Subcutaneous adipose tissue (tissue), 4 donors: Measurements from ENCODE around the gene SH3BP4. TPM values are rescaled to one million over a fixed set of nuclear protein-coding genes. Genes with fewer than 3 reads are reported as not detected.

Source experiments
- CTCF ChIP-seq: fragments of 450-650 bp; IDR thresholded peaks from one replicate; pipeline ENCODE4 v1.5.1; 2016; ENCODE audit warnings: low read depth, mild to moderate bottlenecking, control low read depth, antibody characterized with exemption, moderate library complexity
- total RNA-seq, 4 donors: library from RNA; depleted of rRNA; stranded (reverse); fragments of >200 nt; gene quantifications; one replicate each; pipeline ENCODE4 v1.1.0, GENCODE V29; 2016

Gene SH3BP4
- total RNA-seq, 4 donors from 2014 or later: 12.4 to 35.6 (median 24.1) TPM

DNA sequence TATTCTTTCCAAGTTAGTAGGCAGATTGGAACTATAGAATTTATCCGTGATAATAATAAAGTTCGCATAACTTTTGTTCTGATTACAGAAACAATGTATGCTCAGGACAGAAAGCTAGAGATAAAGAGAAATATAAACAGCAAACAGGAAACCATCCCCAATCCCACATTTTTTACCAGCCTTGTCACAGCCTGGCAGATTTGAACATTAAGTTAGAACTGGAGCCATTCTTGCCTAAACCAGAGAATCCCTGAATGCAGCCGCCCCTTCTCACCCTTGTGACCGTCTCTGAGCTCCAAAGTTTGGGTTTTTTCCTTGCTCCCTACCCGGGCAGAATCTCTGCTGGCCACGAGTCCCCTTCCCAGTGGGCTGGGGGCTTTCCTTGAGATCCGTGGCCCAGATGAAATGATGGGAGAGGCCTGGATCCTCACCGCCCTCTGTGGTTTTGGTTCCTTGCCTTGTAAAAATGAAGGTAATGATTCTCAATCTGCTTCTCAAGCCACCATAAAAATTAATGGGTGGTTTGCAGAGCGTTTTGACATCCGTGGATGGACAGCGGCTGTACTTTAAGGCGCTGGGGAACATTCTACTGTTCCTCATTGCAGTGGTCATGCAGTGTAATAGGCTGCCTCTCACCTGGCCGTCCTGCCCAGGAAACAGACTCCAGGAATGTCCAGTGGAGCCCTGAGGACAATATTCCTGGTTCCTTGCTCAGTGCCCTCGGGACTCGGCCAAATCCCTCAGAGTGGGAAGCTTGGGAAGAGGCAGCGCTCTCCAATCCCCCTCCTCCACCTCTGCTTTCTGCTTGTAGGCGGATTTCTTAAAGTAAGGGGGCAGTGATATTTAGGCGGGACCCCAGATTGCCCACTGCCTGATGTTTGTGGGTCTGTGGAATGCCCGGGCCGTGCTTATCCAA is 1.6 kb downstream of the SH3BP4 start:
- no peak for TF ChIP-seq CTCF

GRCh38 chr2:234954551-234954992 is 2.8 kb downstream of the SH3BP4 start:
- no peak for TF ChIP-seq CTCF

DNA sequence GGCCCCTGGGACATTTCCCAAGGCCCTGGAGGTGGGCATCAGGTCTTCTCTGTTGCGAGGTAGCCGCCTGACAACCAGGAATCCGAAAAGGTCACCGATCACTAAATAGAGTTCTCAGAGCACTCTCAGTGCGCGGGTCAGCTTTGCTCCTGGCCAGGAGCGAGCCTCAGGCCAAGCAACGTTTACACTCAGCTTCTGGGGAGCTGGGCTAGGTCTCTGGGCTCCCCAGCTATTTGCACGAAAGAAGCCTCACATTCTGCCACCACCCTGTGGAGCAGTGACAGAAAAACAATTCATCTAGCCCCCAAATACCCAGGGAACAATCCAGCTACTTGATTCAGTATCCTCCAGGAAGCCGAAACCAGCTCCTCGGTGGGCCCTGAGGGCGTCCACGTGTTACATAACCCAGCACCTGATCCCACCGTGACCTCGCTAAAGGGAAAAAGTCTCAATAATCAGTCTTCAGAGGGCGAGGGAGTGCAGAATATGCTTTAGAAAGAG is 3.3 kb downstream of the SH3BP4 start:
- no peak for TF ChIP-seq CTCF

- TF ChIP-seq CTCF: no peak
Observed at GRCh38 chr2:234955971-234956509, 4.2 kb downstream of the SH3BP4 start.

DNA sequence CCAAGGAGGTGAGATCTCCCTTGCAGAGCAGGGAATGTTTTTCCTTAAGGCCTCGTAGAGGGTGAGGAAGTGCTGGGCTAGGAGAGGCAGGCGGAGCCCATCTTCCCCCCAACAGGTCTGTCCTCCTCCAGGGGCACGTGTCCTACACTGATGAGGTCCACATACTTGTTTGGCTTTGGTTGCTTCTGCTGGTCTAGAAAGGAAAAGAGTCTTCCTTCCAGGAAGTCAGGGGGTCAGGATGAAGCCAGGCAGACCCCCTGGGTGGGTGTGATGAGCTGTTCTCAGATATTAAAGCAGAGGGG is 6.0 kb downstream of the SH3BP4 start:
- TF ChIP-seq CTCF: no peak

GRCh38 chr2:234958311-234958710 is 6.5 kb downstream of the SH3BP4 start:
- TF ChIP-seq CTCF: no peak

DNA sequence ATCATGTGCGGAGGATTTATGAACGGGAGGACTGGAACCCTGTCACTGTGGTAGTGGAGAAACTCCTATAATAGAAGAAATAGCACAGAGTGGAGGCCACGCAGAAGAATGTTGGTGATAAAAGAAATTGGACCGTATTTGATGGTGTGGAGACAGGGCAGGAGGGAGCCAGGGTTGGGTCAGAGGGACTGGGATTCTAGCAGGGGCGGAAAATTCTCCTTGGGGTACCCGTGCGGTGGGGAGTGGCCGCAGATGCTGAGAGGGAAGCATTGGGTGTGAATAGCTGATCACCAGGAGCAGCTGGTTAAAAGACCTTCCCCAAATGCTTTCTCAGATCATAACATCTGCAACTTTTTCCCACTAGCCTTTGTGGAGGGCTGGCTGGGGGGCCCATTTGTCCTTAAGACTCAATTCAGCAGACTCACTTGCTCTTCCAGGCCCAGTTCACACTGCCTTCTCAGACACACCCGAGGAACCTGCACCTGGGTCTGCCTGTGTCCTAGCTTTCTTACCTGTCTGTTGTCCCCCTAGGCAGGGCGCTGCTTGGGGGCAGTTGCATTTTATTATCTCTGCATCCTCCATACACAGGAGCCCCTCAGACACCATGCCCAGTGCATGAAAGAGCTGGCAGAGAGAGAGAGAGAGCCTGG is 7.1 kb downstream of the SH3BP4 start:
- TF ChIP-seq CTCF: no peak
